Measurements from ENCODE around the gene COL9A3. TPM values are rescaled to one million over a fixed set of nuclear protein-coding genes. Genes with fewer than 3 reads are reported as not detected.
A peak's percentile ranks its signal among the peaks of the same experiment; 100 is the strongest.

The COL9A3 gene
- total RNA-seq, 1 experiment from 2014 or later, result 46.6 TPM

DNA sequence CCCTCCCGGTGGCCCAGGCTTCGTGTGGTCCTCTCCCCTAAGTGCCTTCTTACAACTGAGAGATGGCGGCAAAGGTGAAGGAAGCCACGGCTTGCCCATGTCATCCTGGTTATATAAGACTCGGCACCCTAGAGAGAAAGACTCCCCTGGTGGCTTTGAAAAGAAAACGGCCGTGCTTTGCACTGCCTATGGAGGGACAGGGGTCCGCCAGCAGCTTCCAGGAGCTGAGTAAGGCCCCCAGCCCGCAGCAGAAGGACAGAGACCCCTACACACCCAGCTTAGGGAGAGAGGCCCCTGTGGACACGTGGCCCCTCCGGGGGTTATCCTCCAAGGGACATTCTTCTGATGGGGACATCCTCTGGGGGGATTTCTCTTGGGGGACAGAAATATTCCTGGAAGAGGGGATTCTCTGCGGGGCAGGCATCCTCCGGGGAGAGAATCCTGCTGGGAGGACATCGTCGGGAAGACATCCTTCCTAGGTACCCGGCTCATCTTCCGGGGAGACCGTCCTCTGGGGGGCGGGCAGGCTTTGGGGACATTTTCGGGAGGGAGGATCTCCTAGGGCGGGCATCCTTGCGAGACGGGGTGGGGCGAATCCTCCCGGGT is 12.7 kb upstream of the COL9A3 start:
- ChIA-PET CTCF (no interaction called here), POLR2A (interaction anchor here (0.5 to 0.7 kb wide), 2 partner anchors 141 to 276 kb away, joined by 3 read pairs; no protein-coding TSS in a partner anchor)
- no peak for ATAC-seq
- Histone ChIP-seq H3K9me3 (ENCODE audit: control insufficient read depth, insufficient read depth, low read depth, low read length) (no peaks in the 10 kb centered on the region), H3K36me3 (ENCODE audit: control insufficient read depth, insufficient read depth, low read length) (peaks cover 3% of the 10 kb centered on the region), H3K27me3 (ENCODE audit: control insufficient read depth, insufficient read depth, low read length) (no peaks in the 10 kb centered on the region), H3K27ac (ENCODE audit: low read length) (peak overlapping the region; percentile 86), H3K4me1 (ENCODE audit: control insufficient read depth, insufficient read depth, low read length) (peaks cover 31% of the 10 kb centered on the region), H3K4me3 (ENCODE audit: low read depth in 2 of 2, low read length in 2 of 2) (peak overlapping the region; percentile 55 to 70)
- no peak for DNase-seq (ENCODE audit: low read depth, low spot score)
- in situ Hi-C loops (cut with HindIII; ENCODE audit: low pct_unique_long_range_greater_than_20kb, low sequenced_read_pairs), result no loop called here
- TF ChIP-seq, protein P1, sequence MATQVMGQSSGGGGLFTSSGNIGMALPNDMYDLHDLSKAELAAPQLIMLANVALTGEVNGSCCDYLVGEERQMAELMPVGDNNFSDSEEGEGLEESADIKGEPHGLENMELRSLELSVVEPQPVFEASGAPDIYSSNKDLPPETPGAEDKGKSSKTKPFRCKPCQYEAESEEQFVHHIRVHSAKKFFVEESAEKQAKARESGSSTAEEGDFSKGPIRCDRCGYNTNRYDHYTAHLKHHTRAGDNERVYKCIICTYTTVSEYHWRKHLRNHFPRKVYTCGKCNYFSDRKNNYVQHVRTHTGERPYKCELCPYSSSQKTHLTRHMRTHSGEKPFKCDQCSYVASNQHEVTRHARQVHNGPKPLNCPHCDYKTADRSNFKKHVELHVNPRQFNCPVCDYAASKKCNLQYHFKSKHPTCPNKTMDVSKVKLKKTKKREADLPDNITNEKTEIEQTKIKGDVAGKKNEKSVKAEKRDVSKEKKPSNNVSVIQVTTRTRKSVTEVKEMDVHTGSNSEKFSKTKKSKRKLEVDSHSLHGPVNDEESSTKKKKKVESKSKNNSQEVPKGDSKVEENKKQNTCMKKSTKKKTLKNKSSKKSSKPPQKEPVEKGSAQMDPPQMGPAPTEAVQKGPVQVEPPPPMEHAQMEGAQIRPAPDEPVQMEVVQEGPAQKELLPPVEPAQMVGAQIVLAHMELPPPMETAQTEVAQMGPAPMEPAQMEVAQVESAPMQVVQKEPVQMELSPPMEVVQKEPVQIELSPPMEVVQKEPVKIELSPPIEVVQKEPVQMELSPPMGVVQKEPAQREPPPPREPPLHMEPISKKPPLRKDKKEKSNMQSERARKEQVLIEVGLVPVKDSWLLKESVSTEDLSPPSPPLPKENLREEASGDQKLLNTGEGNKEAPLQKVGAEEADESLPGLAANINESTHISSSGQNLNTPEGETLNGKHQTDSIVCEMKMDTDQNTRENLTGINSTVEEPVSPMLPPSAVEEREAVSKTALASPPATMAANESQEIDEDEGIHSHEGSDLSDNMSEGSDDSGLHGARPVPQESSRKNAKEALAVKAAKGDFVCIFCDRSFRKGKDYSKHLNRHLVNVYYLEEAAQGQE (IDR thresholded peaks at IDR 0.05; ENCODE audit: insufficient read depth in 1 of 2, low read depth in 2 of 2, low read length in 1 of 2), result no peak
- TF ChIP-seq SIN3A (IDR thresholded peaks at IDR 0.05; ENCODE audit: borderline replicate concordance, insufficient read depth, low read depth, low read length) (no peak), TCF7L2 (IDR thresholded peaks at IDR 0.05; ENCODE audit: low read depth, low read length) (no peak), POLR2AphosphoS5 (IDR thresholded peaks at IDR 0.05; ENCODE audit: low read depth, low read length) (no peak)
- TF ChIP-seq, protein P2, sequence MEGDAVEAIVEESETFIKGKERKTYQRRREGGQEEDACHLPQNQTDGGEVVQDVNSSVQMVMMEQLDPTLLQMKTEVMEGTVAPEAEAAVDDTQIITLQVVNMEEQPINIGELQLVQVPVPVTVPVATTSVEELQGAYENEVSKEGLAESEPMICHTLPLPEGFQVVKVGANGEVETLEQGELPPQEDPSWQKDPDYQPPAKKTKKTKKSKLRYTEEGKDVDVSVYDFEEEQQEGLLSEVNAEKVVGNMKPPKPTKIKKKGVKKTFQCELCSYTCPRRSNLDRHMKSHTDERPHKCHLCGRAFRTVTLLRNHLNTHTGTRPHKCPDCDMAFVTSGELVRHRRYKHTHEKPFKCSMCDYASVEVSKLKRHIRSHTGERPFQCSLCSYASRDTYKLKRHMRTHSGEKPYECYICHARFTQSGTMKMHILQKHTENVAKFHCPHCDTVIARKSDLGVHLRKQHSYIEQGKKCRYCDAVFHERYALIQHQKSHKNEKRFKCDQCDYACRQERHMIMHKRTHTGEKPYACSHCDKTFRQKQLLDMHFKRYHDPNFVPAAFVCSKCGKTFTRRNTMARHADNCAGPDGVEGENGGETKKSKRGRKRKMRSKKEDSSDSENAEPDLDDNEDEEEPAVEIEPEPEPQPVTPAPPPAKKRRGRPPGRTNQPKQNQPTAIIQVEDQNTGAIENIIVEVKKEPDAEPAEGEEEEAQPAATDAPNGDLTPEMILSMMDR (IDR thresholded peaks at IDR 0.05), result no peak
- intact Hi-C loops (cut with micrococcal nuclease; ENCODE audit: unreplicated experiment), result no loop called here
- BruUV-seq (replicated peaks), result no TSS peak

DNA sequence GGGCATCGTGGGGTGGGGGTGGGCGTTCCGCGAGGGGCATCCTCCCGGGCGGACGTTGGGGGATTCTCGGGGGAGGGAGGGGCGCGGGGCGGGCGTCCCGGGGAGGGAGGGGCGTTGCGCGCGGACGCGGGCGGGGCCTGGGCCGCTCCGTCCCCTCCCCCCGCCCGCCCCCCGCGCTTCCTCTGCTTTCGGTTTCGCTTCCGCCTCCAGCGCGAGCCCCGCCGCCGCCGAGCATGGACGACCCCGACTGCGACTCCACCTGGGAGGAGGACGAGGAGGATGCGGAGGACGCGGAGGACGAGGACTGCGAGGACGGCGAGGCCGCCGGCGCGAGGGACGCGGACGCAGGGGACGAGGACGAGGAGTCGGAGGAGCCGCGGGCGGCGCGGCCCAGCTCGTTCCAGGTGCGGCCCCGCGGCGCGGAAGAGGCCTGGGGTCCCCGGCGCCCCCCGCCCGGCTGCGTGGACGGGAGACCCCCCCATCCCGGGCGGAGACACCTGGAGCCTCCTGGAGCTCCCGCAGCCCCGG is 12.2 kb upstream of the COL9A3 start, which contains the start of gene OGFR:
Gene OGFR (plus strand): TSS at position 209 of the 528 bp plus-strand sequence. CDS start 25 bp downstream, at position 234.
- peak within 1 kb of the TSS; percentile 93 for H3K27ac ChIP-seq (ENCODE audit: low read length)
- peaks cover 5% of the 10 kb centered on the region for H3K36me3 ChIP-seq (ENCODE audit: control insufficient read depth, insufficient read depth, low read length)
- peak; percentile 47 for ATAC-seq
- ChIA-PET CTCF (interaction anchor here (1.0 kb wide), 1 partner anchor 18 kb away, joined by 3 read pairs; no protein-coding TSS in a partner anchor), POLR2A (interaction anchor here (0.5 to 0.7 kb wide), 3 partner anchors 8 to 277 kb away, joined by 3 read pairs; partner anchors contain the start of gene MRGBP)
- BruUV-seq (replicated peaks), result no TSS peak
- peaks cover 31% of the 10 kb centered on the region for H3K4me1 ChIP-seq (ENCODE audit: control insufficient read depth, insufficient read depth, low read length)
- DNase-seq (ENCODE audit: low read depth, low spot score), result no peak
- peak within 1 kb of the TSS; percentile 70 to 71 for H3K4me3 ChIP-seq (ENCODE audit: low read depth in 2 of 2, low read length in 2 of 2)
- intact Hi-C loops (cut with micrococcal nuclease; ENCODE audit: unreplicated experiment) (no loop called here), in situ Hi-C loops (cut with HindIII; ENCODE audit: low pct_unique_long_range_greater_than_20kb, low sequenced_read_pairs) (no loop called here)
- no peaks in the 10 kb centered on the region for H3K27me3 ChIP-seq (ENCODE audit: control insufficient read depth, insufficient read depth, low read length)
- TF ChIP-seq, protein P1 (IDR thresholded peaks at IDR 0.05; ENCODE audit: insufficient read depth in 1 of 2, low read depth in 2 of 2, low read length in 1 of 2), result no peak
- TF ChIP-seq POLR2AphosphoS5 (IDR thresholded peaks at IDR 0.05; ENCODE audit: low read depth, low read length) (peak; percentile 42; the same call in 1 of the 2 replicates), SIN3A (IDR thresholded peaks at IDR 0.05; ENCODE audit: borderline replicate concordance, insufficient read depth, low read depth, low read length) (peak; percentile 80; the same call in 1 of the 2 replicates), TCF7L2 (IDR thresholded peaks at IDR 0.05; ENCODE audit: low read depth, low read length) (no peak)
- TF ChIP-seq, protein P2 (IDR thresholded peaks at IDR 0.05), result no peak
- no peaks in the 10 kb centered on the region for H3K9me3 ChIP-seq (ENCODE audit: control insufficient read depth, insufficient read depth, low read depth, low read length)
